RWPE1 (cell line): ENCODE data around the gene PDLIM7.

Experiments used
- CTCF ChIA-PET: fragments of 350-600 bp; sonication (Branson Sonifier 250); formaldehyde crosslinking; extraction: SDS; loops from one replicate; lab custom pipeline; 2021; lab: Yijun Ruan, JAX
- POLR2A ChIA-PET: fragments of 400-600 bp; formaldehyde crosslinking; extraction: SDS; loops from one replicate; lab custom pipeline; 2020; ENCODE audit warnings: antibody characterized with exemption; ENCODE audit not compliant: low non-redundant PET; lab: Yijun Ruan, JAX
- DNase-seq: peaks from one replicate; pipeline ENCODE4 v3.0.0; 2012; ENCODE audit warnings: low spot score
- H3K27ac ChIP-seq: fragments of 450-650 bp; 2 replicates; pipeline ENCODE4 v1.5.1; 2017
- TF ChIP-seq, protein P1 (sequence below): fragments of 450-650 bp; conservative IDR thresholded peaks from 2 replicates; pipeline ENCODE4 v1.5.1; 2017; ENCODE audit warnings: low read depth, mild to moderate bottlenecking

Gene PDLIM7

GRCh38 chr5:177469750-177470525 is 27.5 kb downstream of the PDLIM7 start:
- TF ChIP-seq, protein P1, sequence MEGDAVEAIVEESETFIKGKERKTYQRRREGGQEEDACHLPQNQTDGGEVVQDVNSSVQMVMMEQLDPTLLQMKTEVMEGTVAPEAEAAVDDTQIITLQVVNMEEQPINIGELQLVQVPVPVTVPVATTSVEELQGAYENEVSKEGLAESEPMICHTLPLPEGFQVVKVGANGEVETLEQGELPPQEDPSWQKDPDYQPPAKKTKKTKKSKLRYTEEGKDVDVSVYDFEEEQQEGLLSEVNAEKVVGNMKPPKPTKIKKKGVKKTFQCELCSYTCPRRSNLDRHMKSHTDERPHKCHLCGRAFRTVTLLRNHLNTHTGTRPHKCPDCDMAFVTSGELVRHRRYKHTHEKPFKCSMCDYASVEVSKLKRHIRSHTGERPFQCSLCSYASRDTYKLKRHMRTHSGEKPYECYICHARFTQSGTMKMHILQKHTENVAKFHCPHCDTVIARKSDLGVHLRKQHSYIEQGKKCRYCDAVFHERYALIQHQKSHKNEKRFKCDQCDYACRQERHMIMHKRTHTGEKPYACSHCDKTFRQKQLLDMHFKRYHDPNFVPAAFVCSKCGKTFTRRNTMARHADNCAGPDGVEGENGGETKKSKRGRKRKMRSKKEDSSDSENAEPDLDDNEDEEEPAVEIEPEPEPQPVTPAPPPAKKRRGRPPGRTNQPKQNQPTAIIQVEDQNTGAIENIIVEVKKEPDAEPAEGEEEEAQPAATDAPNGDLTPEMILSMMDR, result no peak
- no peak for DNase-seq
- peak overlapping the region; percentile 82 for H3K27ac ChIP-seq
- POLR2A ChIA-PET, result interaction anchor here (0.7 kb wide), 1 partner anchor 10 kb away, joined by 4 read pairs; no protein-coding TSS in a partner anchor
- CTCF ChIA-PET, result interaction anchor here (0.7 to 2.2 kb wide), 6 partner anchors 13 to 67 kb away, joined by 3 to 18 read pairs (median 4); no protein-coding TSS in a partner anchor

GRCh38 chr5:177468685-177469628 is 28.4 kb downstream of the PDLIM7 start:
- peak overlapping the region; percentile 82 for H3K27ac ChIP-seq
- TF ChIP-seq, protein P1, result no peak
- DNase-seq, result peak; percentile 75
- CTCF ChIA-PET, result interaction anchor here (0.7 to 2.2 kb wide), 6 partner anchors 12 to 66 kb away, joined by 3 to 18 read pairs (median 4); no protein-coding TSS in a partner anchor
- POLR2A ChIA-PET, result interaction anchor here (0.7 to 1.1 kb wide), 3 partner anchors 9 to 19 kb away, joined by 3 to 4 read pairs (median 3); no protein-coding TSS in a partner anchor

DNA sequence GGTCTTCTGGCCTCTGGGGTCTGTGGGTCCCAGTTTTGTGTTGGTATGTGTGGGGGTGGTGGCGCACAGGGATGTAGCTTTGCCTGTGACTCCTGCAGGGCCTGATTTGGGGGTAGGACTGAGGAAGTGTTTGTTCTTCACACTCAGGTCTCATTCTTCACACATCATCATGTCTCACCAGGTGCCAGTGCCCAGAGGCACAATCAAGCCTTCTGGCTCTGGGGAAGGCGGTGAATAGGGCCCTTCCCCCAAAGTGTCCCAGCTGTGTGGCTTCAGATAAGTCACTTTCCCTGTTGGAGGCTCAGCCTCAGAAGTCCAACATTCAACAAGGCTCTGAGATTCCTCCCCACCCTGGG is 29.1 kb downstream of the PDLIM7 start:
- peak overlapping the region; percentile 82 for H3K27ac ChIP-seq
- POLR2A ChIA-PET, result interaction anchor here (1.1 kb wide), 1 partner anchor 19 kb away, joined by 3 read pairs; no protein-coding TSS in a partner anchor
- TF ChIP-seq, protein P1, result no peak
- CTCF ChIA-PET, result interaction anchor here (0.9 to 2.2 kb wide), 4 partner anchors 11 to 65 kb away, joined by 3 to 18 read pairs (median 4); no protein-coding TSS in a partner anchor
- DNase-seq, result no peak

DNA sequence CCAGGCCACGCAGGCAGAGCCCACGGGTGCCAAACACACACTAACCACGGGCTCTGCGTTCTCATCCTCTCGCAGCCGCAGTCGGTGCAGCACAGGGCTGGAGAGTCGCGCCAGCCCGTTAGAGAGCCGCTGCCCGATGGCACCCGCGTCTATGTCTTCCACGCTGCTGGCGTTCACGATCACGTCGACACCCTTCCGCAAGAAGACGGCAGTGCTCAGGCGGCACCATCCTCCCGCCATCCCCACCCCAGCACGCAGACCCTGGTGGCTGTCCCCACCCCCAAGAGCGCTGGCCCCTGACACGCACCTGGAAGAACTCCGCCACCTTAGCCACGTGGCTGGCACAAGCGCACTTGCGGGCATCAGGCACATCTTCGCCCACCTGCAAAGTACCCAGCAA is 30.0 kb downstream of the PDLIM7 start:
- ChIA-PET CTCF (interaction anchor here (1.0 kb wide), 1 partner anchor 34 kb away, joined by 3 read pairs; no protein-coding TSS in a partner anchor), POLR2A (no interaction called here)
- DNase-seq, result no peak
- H3K27ac ChIP-seq, result no peak overlapping the region
- TF ChIP-seq, protein P1, result no peak

DNA sequence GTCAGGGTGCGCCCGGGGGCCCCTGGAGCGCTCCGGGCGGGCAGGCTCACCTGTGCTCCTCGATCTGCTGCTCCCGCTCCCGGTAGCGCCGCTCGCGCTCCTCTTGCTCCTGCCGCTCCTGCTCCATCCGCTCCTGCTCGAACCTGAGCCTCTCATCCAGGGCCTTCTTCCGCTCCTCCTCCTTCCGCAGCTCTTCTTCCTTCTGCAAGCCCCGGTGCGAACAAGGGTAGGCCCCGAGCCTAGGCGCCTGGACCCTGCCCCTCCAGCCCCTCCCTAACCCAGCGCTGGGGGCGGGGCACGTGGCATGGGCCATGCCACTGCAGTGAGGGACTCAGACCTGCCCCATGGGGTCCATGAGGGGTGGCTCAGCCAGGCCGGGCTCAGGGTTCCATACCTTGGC is 30.5 kb downstream of the PDLIM7 start:
- no peak overlapping the region; the same call in 1 of the 2 replicates for H3K27ac ChIP-seq
- TF ChIP-seq, protein P1, result no peak
- POLR2A ChIA-PET, result no interaction called here
- no peak for DNase-seq
- CTCF ChIA-PET, result interaction anchor here (1.9 kb wide), 1 partner anchor 10 kb away, joined by 5 read pairs; no protein-coding TSS in a partner anchor
